Cerebellar cortex (tissue), 1 donor: ENCODE results near the gene ZNF646.

Experiments
- DNase-seq: peaks from one replicate; pipeline ENCODE4 v3.0.0-alpha.2; 2015; ENCODE audit warnings: low spot score

ZNF646 gene

DNA sequence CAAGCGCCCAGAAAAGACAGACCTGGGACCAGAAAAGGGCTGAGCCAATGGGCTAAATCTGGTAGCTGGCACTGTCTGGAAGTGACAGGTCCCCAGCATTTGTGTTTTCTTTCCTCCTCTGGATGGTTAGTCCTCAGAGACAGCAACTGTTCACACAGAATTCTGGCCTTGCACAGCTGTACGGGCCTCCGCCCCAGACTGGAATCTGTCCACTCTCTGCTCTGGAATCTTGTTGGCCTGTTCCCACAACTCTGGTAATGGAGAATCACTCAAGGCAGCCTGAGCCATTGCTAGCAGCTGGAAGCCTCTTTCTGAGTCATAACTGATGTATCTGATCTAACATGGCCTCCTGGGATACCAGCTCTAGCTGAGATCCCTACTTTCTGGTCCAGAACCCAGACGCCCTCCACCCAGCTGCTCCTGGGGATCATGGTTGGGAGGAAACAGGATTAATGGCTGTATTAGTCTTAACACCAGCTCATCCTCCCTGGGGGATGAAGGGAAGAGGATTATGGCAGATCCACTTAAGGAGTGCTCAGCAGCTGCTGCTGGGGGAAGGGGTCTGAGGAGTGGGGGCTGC lies 9.2 kb upstream of the ZNF646 start:
- no peak for DNase-seq

DNA sequence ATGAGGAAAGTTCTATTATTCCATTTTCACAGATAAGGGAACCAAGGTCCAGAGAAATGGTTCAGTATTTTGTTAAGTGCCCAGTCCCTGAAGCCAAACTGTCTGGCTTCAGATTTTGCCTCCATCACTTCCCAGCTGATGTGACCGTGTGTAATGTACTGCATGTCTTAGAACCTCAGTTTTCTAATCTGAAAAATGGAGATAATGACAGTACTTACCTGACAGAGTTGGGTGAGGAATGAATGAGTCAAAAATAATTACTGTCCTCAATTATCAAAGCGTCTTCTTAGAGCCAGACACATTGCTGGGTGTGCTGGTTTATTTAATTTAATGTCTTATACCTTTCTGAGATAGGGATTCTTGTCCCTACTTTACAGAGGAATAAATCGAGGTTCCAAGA lies 6.9 kb upstream of the ZNF646 start:
- DNase-seq, result no peak

DNA sequence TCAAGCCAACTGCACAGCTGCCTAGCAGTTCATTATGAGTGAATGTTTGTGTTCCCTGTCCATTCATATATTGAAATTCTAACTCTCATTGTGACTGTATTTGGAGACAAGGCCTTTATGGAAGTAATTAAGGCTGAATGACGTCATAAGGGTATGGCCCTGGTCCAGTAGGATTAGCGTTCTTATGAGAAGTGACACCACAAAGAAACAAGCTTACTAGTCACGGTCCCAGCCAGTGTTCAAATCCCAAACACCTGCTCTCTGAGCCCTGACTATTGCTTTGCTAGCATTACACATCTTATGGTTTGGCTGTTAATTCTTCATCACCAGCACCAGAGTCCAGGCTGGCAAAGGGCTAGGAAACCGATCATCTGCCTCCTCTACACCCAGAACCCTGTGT lies 2.4 kb upstream of the ZNF646 start:
- DNase-seq, result no peak

DNA sequence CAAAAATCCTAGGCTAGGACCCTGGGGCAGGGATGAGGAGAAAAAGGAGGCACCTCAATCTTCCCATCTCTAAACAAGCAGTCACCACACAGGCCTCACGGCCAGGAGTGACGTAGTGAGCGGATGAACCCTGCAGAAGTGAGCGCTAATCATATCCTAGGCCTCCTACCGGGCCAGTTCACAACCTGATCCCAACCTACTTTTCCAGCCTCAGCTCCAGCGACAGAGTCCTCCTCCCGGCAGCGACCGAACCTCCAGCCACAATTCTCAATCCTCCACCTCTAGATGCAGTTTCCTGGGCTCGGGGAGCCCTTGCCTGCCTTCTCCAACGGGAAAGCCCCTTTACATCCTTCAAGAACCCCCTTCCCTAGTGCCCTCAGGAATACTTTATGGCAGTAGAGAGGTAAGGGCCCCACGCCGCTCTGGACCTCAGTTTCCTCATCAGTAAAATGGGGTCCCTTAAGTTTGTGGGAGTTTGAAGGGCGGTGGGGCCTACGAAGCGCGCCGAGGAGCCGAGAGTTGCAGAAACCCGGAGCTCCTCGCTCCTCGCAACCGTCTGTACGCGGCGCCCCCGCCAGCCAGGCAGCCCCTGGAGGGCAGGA lies 1.6 kb upstream of the ZNF646 start:
- DNase-seq, result peak; percentile 62

DNA sequence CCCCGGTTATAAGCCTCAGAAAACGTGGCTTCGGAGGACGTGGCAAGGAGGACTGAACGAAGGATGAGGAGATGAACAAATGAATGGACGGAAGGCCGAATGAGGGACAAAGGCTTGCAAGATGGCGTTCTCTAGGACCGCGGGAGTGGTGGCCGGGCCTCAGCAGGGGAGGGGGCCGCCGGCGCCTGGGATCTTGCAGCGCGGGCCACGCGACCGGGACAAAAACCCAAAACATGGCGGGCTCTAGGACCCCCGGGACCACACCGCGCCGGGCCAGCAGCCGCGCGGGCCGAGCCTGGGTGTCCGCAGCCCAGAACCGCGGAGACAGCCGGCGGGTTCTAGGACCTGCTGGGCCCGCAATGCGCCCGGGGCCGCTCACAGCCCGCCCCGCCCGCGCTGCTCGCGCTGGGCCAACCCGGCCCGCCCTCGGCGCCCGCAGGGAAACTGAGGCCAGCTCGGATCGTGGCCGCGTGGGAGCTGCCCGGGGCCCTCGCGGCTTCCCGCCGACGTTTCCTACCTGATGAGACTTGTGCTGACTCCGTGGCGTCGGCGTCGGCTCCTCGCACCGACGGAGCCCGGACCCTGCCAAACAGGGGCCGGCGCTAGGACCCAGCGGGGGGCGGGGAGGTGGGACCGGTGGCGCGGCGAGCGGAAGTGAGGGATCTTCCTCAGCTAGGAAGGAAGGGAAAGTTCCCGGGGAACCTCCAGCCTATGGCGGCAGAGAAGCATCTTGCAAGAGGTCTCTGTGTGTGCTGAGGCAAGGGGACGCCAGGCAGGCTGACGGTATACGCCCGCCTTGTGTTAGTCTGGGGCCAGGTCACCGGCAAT lies 866 bp upstream of the ZNF646 start:
- DNase-seq, result peak; percentile 93

DNA sequence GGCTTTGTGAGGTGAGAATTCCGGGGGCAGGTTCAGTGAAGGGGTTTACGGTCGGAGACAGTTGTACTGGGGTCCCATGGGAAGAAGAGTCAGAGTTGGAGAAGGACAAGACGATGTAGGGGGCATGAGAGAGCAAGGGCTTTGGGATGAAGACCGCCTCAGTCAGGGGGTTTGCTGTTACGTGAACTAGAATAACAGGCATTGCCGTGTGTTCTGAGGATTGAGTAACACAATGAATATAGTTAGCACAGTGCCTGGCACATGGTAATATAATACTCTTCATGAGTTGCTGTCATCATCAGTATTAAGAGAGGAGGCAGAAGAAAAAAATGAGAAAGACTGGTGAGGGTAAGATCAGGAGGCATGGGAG lies 577 bp downstream of the ZNF646 start:
- no peak for DNase-seq

DNA sequence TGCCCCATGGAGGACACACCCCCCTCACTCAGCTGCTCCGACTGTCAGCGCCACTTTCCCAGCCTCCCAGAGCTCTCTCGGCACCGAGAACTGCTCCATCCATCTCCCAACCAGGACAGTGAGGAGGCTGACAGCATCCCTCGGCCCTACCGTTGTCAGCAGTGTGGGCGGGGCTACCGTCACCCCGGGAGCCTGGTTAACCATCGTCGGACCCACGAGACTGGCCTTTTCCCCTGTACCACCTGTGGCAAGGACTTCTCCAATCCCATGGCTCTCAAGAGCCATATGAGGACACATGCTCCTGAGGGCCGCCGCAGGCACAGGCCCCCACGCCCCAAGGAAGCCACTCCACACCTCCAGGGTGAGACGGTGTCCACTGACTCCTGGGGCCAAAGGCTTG lies 2.1 kb downstream of the ZNF646 start:
- no peak for DNase-seq

DNA sequence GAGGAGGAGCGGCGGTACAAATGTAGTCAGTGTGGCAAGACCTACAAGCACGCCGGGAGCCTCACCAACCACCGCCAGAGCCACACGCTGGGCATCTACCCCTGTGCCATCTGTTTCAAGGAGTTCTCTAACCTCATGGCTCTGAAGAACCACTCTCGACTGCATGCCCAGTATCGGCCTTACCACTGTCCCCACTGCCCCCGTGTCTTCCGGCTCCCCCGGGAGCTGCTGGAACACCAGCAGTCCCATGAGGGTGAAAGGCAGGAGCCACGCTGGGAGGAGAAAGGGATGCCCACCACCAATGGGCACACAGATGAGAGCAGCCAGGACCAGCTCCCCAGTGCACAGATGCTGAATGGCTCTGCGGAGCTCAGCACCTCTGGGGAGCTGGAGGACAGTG lies 2.8 kb downstream of the ZNF646 start:
- DNase-seq, result no peak

DNA sequence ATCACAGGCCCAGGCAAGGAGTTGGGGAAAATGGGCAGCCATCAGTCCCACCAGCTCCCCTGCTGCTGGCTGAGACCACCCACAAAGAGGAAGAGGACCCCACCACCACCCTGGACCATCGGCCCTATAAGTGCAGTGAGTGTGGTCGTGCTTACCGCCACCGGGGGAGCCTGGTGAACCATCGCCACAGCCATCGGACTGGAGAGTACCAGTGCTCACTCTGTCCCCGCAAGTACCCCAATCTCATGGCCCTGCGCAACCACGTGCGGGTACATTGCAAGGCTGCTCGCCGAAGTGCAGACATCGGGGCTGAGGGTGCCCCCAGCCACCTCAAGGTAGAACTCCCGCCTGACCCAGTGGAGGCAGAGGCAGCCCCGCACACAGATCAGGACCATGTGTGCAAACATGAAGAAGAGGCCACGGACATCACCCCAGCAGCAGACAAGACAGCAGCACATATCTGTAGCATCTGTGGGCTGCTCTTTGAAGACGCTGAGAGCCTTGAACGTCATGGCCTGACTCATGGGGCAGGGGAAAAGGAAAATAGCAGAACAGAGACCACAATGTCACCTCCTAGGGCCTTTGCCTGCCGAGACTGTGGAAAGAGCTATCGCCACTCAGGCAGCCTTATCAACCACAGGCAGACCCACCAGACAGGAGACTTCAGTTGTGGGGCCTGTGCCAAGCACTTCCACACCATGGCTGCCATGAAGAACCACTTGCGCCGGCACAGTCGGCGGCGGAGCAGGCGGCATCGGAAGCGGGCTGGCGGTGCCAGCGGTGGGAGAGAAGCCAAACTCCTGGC lies 3.6 kb downstream of the ZNF646 start:
- DNase-seq, result no peak

DNA sequence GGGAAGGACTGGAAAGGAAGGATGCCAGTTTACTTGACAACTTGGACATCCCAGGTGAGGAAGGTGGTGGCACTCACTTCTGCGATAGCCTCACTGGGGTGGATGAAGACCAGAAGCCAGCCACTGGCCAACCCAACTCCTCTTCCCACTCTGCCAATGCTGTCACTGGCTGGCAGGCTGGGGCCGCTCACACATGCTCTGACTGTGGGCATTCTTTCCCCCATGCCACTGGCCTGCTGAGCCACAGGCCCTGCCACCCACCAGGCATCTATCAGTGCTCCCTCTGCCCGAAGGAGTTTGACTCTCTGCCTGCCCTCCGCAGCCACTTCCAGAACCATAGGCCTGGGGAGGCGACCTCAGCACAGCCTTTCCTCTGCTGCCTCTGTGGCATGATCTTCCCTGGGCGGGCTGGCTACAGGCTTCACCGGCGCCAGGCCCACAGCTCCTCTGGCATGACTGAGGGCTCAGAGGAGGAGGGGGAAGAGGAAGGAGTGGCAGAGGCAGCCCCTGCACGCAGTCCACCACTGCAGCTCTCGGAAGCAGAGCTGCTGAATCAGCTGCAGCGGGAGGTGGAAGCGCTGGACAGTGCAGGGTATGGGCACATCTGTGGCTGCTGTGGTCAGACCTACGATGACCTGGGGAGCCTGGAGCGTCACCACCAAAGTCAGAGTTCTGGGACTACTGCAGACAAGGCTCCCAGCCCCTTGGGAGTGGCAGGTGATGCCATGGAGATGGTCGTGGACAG lies 4.5 kb downstream of the ZNF646 start:
- no peak for DNase-seq

DNA sequence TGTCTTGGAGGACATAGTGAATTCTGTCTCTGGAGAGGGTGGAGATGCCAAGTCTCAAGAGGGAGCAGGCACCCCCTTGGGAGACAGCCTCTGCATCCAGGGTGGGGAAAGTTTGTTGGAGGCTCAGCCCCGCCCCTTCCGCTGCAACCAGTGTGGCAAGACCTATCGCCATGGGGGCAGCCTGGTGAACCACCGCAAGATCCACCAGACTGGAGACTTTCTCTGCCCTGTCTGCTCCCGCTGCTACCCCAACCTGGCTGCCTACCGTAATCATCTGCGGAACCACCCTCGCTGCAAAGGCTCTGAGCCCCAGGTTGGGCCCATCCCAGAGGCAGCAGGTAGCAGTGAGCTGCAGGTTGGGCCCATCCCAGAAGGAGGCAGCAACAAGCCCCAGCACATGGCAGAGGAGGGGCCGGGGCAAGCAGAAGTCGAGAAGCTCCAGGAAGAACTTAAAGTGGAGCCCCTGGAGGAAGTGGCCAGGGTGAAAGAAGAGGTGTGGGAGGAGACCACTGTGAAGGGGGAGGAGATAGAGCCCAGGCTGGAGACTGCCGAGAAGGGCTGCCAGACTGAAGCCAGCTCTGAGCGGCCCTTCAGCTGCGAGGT lies 5.2 kb downstream of the ZNF646 start:
- no peak for DNase-seq

DNA sequence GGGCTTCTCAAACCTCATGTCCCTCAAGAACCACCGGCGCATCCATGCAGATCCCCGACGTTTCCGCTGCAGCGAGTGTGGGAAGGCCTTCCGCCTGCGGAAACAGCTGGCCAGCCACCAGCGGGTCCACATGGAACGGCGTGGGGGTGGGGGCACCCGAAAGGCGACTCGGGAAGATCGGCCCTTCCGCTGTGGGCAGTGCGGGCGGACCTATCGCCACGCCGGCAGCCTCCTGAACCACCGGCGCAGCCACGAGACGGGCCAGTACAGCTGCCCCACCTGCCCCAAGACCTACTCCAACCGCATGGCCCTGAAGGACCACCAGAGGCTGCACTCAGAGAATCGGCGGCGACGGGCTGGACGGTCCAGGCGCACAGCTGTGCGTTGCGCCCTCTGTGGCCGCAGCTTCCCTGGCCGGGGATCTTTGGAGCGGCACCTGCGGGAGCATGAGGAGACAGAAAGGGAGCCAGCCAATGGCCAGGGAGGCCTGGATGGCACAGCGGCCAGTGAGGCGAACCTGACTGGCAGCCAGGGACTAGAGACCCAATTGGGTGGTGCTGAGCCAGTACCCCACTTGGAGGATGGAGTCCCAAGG lies 5.9 kb downstream of the ZNF646 start:
- DNase-seq, result no peak

DNA sequence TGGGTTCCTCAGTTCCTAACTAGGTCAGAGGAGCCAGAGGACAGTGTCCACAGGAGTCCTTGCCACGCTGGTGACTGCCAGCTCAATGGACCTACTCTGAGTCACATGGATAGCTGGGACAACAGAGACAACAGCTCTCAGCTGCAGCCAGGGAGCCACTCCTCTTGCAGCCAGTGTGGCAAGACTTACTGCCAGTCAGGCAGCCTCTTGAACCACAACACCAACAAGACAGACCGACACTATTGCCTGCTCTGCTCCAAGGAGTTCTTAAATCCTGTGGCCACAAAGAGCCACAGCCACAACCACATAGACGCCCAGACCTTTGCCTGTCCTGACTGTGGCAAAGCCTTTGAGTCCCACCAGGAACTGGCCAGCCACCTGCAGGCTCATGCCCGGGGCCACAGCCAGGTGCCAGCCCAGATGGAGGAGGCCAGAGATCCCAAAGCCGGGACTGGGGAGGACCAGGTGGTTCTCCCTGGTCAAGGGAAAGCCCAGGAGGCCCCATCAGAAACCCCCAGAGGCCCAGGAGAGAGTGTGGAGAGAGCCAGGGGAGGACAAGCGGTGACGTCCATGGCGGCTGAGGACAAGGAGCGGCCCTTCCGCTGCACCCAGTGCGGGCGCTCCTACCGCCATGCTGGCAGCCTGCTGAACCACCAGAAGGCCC lies 6.7 kb downstream of the ZNF646 start:
- no peak for DNase-seq

DNA sequence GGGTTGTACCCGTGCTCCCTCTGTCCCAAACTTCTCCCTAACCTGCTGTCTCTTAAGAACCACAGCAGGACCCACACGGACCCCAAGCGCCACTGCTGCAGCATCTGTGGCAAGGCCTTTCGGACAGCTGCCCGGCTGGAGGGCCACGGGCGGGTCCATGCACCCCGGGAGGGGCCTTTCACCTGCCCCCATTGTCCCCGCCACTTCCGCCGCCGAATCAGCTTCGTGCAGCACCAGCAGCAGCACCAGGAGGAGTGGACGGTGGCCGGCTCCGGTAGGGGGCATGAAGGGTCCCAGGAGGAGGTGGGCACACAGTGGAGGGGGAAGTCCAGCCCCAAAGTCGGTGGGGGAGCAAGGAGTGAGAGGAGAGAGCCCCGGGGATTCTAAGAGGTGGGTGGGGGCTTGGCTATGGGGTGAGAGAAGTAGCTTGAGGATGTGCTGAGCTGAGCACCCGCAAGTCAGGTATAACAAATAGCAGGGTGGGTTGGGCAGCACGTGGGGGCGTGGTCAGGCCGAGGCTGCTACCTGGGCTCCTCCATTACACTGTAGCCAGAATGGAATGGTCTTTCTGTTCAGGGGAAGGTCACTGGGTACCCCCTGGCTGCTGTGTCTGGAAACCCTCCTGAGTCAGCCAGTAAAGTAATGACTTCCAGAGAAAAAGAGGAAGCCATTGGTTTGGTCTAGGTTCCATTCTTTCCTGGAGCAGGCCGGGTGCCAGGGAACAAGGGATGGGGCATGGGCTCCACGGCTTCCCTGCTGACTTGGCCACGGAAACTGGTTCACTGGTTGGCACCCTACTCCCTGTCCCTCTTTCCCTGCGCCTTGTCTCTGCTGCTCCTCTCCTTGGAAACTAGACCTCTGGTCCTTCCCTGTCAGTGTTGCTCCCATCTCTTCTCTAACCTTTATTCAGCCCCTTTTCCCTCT lies 7.5 kb downstream of the ZNF646 start:
- DNase-seq, result peak; percentile 27

DNA sequence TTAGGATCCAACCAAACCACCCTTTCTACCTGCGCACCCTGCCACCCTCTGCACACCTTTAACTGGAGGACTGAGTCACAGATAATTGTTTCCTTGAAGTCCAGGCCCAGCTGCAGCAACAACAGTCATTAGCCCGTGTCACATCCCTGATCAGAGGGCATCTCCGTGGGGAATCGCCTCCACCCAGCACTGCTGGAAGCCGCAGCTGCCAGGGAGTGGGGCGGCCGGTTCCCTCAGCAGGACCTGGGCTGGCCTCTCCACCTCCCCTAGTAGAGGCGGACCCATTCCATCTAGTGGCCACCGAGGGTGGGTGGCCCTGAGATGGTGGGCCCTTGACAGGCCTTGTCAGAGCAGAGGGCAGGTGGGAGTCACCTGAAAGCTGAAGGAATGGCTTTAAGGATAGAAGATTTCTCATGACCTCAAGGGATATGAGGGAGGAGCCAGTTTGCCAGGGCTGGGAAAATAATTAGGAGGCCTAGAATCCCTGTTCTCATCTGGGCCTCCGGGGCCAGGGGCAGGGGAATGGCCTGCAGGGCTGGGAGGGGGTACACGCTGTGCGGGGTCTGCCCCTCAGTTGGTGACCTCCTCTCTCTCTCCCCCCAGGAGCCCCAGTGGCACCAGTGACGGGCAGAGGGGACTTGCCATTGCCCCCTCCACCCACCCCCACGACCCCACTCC lies 8.3 kb downstream of the ZNF646 start:
- no peak for DNase-seq

DNA sequence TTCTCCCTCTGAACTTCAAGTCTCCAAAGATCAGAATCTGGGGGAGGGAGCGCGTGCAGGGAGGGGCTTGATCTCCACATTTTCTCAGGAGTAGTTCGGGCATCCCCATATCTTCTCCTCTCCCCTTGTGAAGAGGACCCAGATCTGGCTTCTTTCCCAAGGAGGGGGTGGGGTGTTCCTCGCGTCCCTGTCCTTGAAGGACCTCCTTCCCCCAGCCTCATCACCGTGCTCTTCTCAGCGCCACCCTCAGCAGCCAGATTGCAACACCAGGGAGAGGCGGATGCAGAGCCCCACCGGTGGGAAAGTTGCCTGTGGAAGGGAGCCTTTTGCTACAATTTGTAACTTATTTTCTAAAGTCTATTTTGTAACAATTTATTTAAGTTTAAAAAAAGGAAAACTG lies 8.9 kb downstream of the ZNF646 start:
- no peak for DNase-seq

DNA sequence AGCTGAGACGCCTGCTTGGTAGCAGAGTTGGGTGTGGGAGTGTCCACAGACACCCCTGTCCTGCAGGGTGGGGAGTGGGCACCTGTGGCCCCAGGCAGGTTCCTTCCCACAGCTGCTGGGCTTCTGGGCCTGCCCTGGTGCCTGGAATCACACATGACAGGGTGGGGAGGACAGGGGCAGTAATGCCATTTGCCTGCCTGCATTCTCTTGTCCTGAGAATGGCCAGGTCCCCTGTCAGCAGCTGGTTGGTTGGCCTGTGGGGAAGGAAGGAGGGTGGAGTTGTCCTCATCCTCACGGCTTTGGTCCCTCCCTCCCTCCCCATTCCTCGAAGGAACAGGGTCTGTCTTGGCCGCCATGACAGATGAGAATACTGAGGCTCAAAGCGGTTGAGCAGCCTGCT lies 9.3 kb downstream of the ZNF646 start:
- DNase-seq, result no peak

DNA sequence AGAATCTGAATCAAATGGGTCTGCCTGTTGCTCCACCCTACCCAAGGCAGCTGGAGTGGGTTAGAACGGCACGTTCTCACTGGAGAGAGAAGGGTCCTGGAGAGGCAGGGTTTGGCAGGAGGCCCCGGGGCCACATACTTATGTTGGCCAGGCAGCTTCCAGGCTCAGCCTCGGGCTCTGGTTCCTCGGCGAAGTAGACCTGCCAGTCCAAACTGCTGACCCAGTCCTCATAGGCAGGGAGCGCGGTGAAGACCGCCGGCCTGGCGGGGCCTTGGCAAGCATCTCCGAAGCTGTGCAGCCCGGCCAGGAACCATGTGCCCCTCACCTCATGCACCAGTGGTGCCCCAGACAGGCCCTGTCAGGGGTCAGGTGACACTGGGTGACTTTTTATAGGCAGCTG lies 9.8 kb downstream of the ZNF646 start:
- no peak for DNase-seq
